AML-193 (cell line): Measurements from ENCODE around the gene MYOF.
A peak's percentile ranks its signal among the peaks of the same experiment; 100 is the strongest.

Experiments used
- DNase-seq, 2 experiments: peaks; one replicate each; lab custom pipeline; 2025; lab: John Stamatoyannopoulos, UW

MYOF gene, protein sequence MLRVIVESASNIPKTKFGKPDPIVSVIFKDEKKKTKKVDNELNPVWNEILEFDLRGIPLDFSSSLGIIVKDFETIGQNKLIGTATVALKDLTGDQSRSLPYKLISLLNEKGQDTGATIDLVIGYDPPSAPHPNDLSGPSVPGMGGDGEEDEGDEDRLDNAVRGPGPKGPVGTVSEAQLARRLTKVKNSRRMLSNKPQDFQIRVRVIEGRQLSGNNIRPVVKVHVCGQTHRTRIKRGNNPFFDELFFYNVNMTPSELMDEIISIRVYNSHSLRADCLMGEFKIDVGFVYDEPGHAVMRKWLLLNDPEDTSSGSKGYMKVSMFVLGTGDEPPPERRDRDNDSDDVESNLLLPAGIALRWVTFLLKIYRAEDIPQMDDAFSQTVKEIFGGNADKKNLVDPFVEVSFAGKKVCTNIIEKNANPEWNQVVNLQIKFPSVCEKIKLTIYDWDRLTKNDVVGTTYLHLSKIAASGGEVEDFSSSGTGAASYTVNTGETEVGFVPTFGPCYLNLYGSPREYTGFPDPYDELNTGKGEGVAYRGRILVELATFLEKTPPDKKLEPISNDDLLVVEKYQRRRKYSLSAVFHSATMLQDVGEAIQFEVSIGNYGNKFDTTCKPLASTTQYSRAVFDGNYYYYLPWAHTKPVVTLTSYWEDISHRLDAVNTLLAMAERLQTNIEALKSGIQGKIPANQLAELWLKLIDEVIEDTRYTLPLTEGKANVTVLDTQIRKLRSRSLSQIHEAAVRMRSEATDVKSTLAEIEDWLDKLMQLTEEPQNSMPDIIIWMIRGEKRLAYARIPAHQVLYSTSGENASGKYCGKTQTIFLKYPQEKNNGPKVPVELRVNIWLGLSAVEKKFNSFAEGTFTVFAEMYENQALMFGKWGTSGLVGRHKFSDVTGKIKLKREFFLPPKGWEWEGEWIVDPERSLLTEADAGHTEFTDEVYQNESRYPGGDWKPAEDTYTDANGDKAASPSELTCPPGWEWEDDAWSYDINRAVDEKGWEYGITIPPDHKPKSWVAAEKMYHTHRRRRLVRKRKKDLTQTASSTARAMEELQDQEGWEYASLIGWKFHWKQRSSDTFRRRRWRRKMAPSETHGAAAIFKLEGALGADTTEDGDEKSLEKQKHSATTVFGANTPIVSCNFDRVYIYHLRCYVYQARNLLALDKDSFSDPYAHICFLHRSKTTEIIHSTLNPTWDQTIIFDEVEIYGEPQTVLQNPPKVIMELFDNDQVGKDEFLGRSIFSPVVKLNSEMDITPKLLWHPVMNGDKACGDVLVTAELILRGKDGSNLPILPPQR (N-terminal part only)

DNA sequence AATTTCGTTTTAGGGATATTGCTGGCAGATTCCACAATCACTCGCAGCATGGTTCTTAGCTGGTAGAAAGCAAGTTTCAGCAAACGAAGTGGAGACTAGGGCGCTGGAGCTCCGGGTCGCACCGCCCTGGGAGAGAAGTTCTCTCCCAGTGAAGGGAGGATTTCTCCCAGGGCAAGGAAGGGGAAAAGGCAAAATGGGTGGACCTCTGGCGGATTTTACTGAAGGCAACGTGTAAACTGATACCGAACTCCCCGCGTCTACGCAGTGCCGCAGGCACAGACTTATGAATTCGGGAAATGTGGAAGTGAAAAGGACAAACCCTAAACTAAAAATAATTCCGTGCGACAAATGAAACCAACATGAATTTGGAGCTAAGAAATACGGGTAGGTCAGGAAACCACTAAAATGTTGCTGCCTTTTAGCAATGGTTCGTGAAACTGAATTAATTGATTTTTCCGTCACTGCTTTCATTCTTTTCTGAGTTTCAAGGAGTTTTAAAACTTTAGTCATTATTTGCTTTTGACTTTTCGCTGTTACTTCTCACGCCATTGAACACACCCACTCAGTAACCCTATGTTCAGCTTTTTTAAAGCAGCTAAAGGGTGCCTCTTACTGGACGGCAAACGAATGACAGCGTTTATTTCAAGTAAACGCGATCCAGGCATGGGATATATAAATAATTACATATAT is at the start of gene MYOF:
MYOF (minus strand) TSS at position 190 of the 690 bp plus-strand sequence; CDS start at position 50, 140 bp downstream.
- peak; percentile 86 for DNase-seq

DNA sequence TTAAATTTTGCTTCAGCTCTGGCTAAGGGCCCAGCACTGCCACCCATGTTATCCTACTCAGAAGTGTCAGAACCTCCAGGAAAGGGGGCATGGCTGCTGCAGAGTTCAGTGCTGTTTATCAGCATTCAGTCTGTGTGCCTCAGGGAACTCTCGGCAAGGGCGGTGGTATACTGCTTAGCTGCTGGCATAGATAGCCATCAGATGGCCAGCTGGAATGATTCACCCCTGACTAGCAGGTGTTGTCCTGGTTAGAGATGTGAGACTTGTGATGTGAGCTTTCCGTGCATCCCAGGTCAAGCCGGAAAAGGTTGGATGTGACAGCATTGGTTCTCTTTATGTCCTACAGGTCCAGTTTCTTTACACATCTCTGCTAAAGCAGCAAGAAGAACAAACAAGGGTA is 36.4 kb upstream of the MYOF start:
- no peak for DNase-seq

DNA sequence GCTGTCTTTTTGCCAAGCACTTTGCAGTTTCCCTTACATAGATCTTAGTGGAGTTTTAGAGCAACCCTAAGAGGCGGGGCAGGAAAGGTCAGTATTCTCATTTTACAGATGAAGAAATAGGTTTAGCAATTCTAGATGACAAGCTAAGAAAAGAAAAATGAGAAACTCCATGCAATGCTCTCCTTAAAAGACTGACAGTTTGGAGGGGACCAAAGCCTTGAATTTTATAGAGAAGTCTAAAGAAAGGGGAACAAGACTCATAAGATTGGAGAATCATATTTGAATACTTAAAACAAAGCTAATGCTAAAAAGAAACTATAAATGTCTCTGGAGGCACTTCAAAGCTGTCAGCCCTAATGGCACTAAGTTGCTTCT is 33.9 kb upstream of the MYOF start:
- no peak for DNase-seq

DNA sequence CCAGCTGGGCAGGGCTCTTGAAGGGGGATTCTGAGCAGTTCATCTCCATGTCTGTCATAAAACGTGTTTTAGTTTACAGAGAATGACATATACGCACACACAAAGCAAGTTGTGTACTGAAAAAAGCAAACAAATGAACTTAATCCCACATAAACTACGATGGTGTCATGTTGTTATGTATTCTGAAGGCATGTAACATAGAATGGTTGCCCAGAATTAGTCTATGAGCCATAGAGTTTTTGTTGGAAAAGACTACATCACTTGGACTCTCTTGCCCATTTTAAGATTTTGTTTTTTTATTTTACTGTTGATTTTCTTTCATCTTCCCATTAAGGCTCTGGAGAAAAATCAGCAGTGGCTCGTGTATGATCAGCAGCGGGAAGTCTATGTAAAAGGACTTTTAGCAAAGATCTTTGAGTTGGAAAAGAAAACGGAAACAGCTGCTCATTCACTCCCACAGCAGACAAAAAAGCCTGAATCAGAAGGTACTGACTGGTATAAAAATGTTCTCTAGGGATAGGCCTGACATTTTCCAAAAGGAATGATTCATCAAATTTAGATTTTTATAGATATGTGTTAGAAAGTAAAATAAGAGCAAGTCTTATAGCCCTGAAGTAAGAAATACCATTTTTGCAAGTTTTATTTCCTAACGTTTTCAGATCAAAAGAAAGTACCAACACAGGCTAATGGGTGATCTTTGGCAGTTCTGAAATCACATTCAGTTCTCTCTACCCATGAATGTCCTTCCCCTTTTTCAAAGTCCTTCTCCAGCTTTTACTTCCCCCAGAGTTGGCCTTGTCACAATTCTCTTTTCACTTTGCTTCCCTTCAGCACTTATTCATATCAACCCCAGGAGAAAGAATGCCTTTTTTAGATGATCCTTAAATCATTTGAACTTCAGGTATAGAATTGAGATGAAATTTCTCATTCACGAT is 33.2 kb upstream of the MYOF start:
- DNase-seq = peak; percentile 23 to 27

DNA sequence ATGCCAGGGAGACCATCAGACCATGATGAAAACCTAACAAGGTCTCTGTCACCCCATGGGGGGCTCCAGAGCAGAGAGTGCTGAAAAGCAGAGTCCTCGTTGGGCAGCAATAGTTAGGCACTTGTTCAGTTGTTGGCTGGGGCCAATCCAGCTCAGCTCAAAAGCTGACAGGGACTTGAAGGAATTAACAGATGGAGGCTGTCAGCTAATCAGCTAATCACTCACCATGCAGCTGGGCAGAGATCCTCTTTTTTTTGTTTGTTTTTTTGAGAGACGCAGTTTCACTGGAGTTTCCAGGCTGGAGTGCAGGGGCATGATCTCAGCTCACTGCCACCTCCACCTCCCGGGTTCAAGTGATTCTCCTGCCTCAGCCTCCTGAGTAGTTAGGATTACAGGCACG is 32.4 kb upstream of the MYOF start:
- DNase-seq = no peak

DNA sequence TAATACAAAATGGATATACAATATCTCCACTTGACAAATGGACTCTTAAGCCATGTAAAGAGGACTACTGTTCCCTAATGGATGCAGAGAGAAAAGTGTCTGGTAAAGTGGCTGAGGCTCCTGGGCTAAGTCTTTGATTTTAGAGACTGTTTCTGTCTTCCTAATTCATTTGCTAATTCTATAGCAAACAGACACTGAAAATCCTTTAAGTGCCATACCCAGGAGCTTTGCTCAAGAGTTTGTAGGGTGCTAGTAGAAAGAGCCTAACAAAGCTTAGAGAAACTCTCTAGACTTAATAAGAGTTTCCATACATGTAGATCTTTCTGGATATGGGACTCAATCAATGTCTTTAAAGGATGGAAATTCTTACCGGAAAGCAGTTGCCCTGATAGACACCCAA is 31.0 kb upstream of the MYOF start:
- no peak for DNase-seq

DNA sequence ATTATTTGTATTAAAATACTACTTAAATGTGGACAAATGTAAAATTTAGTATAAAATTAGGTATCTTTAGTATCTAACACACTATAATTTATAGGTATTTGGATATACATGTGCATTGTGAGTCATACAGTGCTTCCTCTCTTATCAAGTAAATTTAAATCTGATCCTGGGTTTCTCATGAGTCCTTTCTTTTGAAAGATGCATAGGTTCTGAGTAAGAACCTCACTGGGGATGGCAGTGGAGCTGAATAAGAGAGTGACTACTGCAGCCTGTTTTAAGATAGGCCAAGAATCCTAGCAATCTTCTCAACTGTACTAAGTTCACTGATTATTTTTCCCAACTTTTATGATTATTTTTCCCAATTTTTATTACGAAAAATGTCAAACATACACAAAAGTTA is 30.4 kb upstream of the MYOF start:
- DNase-seq = no peak

DNA sequence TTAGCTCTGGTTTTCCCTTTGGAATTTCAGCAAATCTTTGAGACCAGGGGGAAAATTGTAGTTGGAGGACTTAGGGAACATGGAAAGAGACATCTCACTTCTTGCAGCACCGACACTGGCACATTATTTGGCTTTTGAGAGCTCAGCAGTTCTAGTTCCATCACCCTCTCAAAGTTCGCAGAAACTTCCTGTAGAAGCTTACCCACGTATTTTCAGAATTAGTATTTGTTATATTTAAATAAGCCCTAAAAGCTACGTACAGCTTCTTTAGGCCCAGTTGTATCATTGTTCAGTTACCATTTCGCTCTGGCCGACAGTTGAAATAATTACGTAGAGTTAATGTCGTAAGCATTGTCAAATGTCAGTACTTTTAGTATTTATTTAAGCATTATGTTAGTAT is 27.7 kb upstream of the MYOF start:
- no peak for DNase-seq

DNA sequence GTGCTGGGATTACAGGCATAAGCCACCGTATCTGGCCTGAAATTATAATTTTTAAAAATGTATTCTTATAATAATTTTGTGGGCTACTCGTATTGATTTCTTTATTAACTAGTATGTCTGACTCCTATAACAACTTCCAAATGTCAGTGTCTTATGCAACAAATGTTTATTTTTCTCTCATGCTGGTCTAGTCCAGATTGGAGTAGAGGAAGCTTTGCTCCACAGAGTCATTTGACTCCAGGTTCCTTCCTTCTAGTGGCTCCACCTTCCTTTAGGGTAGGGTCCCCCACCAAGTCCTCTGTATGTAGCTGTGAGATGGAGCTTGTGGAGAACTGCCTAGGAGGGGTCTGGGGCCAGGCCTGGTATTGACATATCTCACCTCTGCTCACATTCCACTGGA is 22.9 kb upstream of the MYOF start:
- no peak for DNase-seq

DNA sequence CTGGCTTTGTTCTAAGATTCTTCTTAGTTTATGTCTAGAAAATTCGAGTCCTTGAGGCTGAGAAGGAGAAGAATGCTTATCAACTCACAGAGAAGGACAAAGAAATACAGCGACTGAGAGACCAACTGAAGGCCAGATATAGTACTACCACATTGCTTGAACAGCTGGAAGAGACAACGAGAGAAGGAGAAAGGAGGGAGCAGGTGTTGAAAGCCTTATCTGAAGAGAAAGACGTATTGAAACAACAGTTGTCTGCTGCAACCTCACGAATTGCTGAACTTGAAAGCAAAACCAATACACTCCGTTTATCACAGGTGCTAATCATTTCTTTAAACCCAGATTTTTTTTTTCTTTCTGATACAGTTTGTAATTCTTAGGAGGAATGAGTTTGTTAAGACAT is 20.9 kb upstream of the MYOF start:
- DNase-seq = no peak

DNA sequence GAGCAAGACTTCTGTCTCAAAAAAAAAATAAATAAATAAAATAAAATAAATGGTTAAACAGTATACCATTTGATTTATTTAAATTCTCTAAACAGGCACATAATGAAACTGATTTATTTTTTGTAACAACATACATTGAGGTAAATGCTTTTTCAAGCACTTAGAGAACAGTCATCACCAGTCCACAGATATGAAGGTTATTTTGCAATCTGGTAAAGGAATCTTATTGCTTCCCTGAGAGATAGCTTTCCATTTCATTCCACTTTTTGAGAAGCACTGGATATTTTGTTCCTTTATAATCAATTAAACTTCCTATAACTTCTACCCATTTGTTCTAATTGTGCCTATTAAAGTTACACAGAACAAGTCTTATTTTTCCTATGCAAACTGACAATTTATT is 19.5 kb upstream of the MYOF start:
- DNase-seq = no peak

DNA sequence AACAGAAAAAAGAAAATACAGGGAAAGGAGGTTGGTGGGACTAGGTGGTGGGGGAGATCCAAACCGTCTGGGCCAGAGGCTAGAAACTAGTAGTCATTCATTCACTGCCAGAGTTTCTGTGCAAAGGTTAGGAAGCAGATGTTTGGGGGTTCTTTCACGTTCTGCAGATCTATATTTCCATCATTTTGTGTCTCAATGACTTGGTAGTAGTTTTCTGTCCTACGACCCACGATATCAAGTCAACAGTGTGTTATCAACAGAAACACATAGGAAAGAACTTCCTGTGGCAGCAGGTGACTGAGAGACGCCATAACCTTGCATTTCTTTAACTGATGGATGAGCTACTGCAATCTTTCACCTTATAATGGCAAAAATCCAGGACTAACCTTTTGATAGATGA is 16.0 kb upstream of the MYOF start:
- no peak for DNase-seq

DNA sequence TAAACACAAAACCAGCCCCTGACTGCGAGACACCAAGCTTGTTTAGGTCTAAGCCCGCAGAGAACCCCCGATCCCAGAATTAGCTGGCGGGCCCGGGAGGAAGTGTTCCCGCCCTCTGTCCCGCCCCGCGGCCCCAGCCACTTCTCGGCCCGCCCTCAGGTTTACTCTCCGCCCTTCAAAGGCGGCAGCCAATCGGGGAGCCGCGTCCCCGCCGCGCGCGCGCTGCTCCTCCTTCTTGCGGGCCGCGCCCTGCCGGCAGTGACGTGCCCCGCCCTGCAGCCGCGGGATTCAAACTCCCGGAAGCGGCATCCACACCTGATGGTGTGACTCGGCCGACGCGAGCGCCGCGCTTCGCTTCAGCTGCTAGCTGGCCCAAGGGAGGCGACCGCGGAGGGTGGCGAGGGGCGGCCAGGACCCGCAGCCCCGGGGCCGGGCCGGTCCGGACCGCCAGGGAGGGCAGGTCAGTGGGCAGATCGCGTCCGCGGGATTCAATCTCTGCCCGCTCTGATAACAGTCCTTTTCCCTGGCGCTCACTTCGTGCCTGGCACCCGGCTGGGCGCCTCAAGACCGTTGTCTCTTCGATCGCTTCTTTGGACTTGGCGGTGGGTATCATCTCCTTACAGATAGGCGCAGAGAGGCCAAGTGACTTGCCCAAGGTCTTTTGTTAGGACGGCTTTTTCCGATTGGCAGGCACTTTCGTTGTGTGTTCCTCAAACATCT is 14.3 kb upstream of the MYOF start, which contains the start of gene CEP55:
CEP55 (plus strand) TSS at position 291 of the 720 bp plus-strand sequence. CDS start 3,440 bp downstream, outside the sequence.
- peak; percentile 82 to 84 for DNase-seq

DNA sequence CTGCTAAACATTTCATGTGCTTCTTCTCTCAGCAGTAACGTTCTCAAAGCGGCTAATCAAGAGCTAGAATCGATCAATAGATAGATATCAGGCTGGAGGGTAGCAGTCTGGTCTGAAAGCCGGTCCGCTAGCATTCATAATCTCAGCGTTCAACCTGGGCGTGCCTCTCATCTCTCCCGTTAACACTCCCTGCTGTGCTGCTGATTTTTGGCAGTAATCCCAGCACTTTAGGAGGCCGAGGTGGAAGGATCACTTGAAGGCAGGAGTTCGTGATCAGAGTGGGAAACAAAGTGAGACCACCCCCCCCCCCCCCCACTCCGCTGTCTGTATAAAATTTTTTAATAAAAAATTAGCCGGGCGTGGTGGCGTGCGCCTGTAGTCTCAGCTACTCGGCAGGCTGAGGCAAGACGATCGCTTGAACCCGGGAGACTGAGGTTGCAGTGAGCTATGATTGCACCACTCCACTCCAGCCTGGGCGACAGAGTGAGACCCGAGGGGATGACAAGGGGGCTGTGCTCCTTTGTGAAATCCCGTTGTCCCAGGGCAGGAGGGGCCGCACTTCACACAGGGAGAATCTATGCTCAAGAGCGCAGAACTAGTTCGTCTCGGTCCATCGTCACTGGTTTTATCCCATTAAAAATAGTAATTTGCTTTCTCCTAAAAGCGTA is 13.7 kb upstream of the MYOF start:
- DNase-seq = peak in 1 of 2 experiments; percentile 4

DNA sequence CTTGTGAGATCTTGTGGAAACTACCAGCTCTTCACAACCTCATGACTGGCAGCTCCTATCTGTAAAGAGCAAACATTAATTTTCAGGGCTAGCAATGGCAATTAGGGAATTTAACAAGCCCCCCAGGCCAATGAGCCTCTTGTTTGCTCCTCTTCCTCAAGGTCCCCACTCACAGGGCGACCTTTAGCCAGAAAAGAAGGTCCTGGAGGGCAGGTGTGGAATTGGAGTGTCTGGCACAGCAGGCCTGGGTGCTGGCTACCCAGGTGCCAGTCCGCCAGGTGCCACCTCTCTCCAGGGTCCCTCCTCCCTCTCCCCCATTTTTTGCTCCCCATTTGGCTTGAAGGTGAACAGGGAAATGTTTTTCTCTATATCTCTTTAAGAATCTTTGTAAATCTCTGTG is 12.4 kb upstream of the MYOF start:
- no peak for DNase-seq

DNA sequence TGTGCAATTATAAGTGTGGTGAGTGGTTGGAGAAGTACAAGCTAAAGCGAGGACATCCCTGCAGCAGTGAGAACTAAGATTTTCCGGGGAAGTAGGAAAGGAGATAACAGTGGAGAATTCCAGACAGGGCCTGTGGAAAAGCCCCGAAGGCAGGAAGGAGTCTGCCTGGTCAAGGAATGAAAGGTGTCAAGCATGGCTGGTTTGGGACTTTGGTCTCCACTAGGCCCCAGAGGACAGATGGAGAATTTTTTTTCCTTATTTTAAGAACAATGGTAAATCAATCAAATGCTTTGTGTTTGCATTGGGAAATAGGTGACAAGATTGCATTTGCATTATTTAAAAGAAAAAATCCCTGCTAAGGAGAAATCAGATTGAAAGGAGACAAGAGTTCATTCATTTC is 11.0 kb upstream of the MYOF start:
- peak in 1 of 2 experiments; percentile 8 for DNase-seq

DNA sequence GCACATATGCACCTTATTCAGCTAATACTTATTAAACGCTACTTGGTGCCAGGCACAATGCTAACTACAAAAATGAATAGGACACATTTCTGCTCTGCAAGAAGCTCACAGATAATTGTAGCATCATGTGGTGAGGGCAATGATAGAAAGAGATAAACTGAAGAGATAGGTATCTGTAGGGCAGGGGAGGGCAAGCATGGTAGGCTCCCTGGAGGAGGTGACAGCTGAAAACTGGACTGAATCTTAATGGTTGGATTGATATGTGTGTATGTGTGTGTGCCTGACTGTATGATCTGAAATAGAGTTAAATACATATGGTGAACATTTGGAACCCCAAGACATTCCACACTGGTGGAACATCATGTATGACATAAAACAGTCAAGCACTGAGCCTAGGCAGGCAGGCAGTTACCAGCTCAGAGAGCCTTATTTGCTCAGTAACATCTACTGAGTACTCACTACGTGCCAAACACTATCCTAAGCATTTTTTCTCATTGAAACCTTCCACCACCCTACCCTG is 9.5 kb upstream of the MYOF start:
- no peak for DNase-seq

DNA sequence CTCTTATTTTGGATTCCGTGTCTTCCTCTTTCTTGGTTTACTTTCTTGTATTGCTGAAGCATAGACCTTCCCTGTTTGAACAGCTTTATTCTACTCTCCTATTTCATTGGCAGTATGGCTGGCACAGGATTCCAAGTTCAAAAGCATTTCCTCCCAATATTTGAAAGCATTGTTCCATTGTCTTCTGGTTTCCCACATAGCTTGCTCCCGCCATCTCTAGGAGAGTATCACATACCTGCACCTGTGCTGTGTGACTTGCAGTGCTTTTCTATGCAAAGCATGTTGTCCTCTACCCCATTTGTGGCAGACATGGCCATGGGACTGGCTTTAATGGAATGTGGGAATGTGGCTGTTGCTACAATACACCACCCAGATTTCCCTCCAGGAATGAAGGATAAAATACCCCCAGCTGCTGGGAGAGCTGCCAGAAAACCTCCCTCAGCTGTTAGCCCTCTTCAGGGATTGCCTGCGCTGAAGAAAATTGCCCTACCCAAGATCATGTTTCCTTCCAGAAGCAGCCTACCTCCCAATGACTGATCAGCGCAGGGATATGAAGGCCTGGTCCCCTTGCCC is 6.9 kb upstream of the MYOF start:
- no peak for DNase-seq

DNA sequence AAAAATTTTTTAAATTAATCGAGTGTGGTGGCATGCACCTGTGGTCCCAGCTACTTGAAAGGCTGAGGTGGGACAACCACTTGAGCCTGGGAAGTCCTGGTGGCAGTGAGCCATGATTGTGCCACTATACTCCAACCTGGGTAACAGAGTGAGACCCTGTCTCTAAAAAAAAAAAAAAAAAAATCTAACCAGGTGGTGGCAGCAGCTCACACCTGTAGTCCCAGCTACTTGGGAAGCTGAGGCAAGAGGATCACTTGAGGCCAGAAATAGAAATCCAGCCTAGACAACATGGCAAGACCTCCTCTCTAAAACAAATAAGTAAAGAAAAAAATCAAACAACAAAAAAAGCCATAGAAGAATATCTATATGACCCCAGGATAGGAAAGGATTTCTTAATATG is 3.6 kb upstream of the MYOF start:
- no peak for DNase-seq
